Uterus (tissue), 2 donors: ENCODE results near the gene UST.

Source experiments
- POLR2A ChIP-seq, 2 donors: fragments of 450-650 bp; IDR thresholded peaks; one replicate each; pipeline ENCODE4 v1.6.1; 2016; ENCODE audit warnings: antibody characterized with exemption in 2 of 2, mild to moderate bottlenecking in 1 of 2, moderate library complexity in 1 of 2
- TF ChIP-seq, protein P1 (sequence below), 4 experiments: fragments of 200-600 bp in 2 of 4; fragments of 450-650 bp in 2 of 4; sonication (generic) in 2 of 4; IDR thresholded peaks; one replicate each; pipeline ENCODE4 v1.5.1; 2016 to 2019; ENCODE audit warnings: antibody characterized with exemption in 4 of 4, mild to moderate bottlenecking in 2 of 4, moderate library complexity in 1 of 4

DNA sequence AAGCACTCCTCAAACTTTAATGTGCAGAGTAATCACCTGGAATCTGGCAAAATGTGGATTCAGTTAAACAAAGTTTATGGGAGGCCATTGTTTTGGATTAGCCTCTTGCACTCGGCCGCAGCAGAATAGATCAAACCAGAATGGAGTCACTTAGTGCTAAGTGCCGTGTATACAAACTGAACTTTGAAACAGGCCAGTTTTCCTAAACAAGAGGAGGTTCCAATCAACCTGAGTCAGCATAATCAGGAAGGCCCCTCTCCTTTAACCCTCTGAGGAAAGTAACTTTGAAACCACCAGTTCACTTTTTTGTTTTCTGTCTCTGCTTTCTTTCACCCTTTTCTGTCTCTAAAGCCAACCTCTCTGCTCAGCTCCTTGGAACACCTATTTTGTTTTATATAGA, 92.2 kb downstream of the UST start:
- no peak for TF ChIP-seq POLR2A (IDR thresholded peaks at IDR 0.05)
- TF ChIP-seq, protein P1, sequence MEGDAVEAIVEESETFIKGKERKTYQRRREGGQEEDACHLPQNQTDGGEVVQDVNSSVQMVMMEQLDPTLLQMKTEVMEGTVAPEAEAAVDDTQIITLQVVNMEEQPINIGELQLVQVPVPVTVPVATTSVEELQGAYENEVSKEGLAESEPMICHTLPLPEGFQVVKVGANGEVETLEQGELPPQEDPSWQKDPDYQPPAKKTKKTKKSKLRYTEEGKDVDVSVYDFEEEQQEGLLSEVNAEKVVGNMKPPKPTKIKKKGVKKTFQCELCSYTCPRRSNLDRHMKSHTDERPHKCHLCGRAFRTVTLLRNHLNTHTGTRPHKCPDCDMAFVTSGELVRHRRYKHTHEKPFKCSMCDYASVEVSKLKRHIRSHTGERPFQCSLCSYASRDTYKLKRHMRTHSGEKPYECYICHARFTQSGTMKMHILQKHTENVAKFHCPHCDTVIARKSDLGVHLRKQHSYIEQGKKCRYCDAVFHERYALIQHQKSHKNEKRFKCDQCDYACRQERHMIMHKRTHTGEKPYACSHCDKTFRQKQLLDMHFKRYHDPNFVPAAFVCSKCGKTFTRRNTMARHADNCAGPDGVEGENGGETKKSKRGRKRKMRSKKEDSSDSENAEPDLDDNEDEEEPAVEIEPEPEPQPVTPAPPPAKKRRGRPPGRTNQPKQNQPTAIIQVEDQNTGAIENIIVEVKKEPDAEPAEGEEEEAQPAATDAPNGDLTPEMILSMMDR (IDR thresholded peaks at IDR 0.05) = no peak
